GM19397 (cell line): ENCODE measurements around the gene GINS1.

Source experiments
- ATAC-seq: cut with Tn5 transposase; IDR thresholded peaks from one replicate; pipeline ENCODE4 v1.9.1; 2021; ENCODE audit warnings: mild to moderate bottlenecking, moderate library complexity; ENCODE audit not compliant: unreplicated experiment

GINS1 gene

DNA sequence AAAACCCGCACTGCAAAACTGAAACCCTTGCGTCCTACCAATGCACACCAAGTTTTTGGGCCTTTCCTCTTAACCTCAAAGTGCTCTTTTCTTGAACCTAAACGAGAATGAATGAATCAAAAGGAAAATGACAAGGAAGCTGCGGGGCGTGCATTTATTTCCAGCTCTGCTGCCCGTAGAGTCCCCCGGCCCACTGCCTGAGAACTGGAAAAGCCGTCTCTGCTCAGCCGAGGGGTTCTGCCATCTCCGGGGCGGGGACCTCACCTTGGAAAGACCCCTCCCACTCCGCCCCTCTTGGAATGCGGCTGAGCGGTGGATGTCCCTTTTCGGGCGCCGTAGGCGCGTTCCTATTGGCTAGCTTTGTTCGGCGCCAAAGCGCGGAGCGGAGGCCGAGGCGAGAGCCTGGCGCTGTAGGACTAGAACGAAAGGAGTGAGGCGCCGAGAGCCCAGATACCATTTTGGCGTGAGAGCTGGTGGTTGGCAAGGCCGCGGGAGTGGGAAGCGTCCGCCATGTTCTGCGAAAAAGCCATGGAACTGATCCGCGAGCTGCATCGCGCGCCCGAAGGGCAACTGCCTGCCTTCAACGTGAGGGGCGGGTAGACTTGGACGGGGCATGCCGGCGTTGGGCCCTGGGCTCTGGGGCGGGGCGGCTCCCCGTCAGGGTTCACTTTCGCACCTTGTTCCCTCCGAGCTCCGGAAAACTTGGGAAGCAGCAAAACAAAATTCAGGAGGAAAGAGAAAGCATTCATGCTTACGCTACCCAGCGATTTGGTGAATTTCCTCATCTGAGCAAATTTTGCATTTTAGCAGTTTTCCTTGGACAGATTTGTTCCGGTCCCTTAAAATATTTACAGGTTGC, at the start of gene GINS1:
Gene GINS1, plus strand, starts transcription at position 363 of the 859 bp plus-strand sequence. Its CDS starts 148 bp downstream, at position 511.
- ATAC-seq, result peak; percentile 86

- ATAC-seq, result no peak
Observed at GRCh38 chr20:25360631-25361286, 46.7 kb upstream of the GINS1 start.

DNA sequence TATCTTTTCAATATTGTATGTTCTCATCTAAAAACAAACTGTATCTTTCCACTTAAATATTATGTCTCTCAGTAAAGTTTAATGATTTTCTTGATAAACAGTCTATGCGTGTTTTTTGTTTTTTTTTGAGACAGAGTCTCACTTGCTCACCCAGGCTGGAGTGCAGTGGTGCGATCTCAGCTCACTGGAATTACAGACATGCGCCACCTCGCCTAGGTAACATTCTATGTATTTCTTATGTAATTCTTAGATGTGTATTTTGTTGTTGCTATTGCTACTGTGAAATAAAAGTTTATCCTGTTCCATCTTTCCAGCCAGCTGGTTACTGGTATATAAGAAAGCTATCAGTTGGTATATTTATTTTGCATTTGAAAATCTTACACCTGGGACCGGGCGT, 46.2 kb upstream of the GINS1 start:
- no peak for ATAC-seq

DNA sequence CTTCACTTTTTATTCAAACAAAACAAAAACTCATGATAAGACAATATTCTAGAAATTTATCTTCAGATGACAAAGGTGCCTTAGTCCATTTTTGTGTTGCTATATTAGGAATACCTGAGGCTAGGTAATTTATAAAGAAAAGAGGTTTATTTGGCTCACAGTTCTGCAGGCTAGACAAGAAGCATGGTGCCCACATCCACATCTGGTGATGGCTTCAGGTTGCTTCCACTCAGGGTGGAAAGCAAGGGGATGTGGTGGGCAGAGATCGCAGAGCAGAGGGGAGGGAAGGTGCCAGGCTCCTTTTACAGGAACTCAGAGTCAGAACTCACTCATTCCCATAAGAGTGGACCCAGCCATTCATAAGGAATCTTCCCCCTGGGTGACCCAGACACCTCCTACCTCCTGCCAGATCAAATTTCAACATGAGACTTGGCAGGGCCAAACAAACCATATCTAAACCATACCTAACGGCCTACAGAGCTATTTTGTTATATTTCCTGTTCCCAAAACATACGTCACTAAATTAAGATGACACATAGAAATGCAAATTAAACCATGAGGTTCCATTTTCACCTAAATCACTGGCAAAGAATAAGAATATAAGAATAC, 43.2 kb upstream of the GINS1 start:
- no peak for ATAC-seq

GRCh38 chr20:25364879-25365699, 42.4 kb upstream of the GINS1 start:
- ATAC-seq, result no peak

DNA sequence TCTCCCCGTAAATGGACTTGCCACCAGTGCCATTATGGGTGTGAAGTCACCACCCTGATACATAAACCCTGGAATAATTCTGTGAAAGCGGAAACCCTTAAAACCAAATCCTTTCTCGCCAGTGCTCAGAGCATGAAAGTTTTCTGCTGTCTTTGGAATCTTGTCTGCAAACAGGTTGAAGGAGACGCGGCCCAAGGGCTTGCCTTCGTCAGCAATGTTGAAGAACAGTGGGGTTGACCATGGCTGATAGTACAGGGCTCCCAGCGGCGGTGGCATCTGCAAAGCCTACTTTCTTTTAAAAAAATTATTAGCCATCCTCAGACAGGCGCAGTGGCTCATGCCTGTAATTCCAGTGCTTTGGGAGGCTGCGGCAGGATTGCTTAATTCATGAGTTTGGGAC, 38.9 kb upstream of the GINS1 start:
- ATAC-seq, result no peak

DNA sequence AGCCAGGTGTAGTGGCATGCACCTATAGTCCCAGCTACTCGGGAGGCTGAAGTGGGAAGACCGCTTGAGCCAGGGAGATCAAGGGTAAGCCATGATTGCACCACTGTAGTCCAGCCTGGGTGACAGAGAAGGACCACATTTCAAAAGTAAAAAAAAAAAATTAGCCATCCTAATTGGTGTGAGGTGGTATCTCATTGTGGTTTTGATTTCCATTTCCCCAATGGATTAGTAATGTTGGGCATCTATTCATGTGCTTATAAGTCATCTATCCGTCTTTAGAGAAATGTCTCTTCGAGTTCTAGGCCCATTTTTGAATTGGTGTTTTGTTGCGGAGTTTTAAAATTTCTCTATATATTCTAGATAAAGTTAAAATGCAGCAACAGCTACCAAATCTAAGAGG, 38.5 kb upstream of the GINS1 start:
- no peak for ATAC-seq

- ATAC-seq, result no peak
Observed at GRCh38 chr20:25369529-25369928, 37.9 kb upstream of the GINS1 start.

GRCh38 chr20:25369971-25370370, 37.5 kb upstream of the GINS1 start:
- no peak for ATAC-seq

DNA sequence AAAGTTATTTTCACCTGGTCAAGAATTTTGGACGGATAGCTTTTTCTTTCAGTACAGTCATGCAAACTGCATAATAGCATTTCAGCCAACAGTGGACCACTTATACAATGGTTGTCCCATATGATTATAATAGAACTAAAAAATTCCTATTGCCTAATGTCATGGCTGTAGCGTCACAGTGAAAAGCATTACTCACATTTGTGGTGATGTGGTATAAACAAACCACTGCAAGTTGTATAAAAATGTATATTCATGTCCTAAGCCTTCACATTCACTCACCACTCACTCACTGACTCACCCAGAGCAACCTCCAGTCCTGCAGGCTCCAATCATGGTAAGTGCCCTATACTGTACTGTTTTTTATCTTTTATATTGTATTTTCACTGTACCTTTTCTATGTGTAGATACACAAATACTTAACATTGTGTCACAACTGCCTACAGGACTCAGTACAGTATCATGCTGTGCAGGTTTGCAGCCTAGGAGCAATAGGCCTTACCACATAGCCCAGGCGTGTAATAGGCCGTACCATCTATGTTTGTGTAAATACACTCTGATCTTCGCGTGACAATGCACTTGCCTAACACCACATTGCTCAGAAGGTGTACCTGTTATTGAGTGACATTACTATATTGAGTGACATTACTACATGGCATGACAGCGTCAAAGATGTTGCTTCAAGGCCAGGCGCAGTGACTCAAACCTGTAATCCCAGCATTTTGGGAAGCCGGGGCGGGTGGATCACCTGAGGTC, 34.7 kb upstream of the GINS1 start:
- ATAC-seq, result no peak

DNA sequence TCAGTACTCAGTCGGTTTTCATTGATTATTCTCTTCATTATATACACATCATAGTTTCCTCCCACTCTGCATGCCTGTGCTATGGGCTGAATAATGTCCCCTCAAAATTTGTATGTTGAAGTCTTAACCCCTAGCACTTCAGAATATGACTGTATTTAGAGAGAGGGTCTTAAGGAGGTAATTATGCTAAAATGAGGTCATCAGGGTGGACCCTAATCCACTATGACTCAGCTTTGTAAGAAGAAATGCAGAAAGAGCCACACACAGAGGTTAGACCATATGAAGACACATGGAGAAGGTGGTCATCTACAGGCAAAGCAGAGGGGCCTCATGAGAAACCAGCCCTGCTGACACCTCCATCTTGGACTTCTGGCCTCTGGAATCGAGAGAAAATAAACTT, 32.6 kb upstream of the GINS1 start:
- ATAC-seq, result no peak

GRCh38 chr20:25376236-25376635, 31.2 kb upstream of the GINS1 start:
- no peak for ATAC-seq

- ATAC-seq, result no peak
Observed at GRCh38 chr20:25376886-25377285, 30.6 kb upstream of the GINS1 start.

DNA sequence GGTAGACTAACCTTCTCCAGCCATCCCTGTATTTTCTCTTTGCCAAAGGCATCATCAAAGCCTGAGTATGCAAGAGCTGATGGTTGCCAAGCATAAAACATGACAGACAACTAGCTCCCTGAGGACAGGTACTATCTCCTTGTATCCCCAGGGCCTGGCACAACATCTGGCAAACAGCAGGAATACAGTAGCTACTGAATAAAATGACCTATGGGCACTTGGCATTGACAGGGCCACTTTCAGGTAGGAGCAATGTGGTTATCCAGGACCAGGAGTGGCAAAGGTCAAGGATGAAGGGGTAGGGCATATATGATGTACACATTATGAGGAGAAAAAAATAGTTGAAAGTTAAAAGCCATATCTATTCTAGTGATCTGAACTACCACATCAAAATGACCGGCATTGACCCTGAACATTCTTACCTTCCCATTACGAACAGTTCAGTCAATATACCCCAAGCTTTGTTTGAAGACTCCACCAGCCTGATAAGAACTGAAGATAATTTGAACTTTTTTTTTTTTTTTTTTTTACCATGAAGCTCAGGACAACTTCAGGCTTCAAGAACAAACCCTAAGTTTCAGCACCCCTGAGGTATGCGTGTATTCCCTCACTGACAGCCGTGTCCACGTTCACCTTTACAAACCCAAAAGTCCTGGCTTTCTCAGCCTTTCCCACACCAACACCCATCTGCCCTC, 29.1 kb upstream of the GINS1 start:
- ATAC-seq, result no peak

DNA sequence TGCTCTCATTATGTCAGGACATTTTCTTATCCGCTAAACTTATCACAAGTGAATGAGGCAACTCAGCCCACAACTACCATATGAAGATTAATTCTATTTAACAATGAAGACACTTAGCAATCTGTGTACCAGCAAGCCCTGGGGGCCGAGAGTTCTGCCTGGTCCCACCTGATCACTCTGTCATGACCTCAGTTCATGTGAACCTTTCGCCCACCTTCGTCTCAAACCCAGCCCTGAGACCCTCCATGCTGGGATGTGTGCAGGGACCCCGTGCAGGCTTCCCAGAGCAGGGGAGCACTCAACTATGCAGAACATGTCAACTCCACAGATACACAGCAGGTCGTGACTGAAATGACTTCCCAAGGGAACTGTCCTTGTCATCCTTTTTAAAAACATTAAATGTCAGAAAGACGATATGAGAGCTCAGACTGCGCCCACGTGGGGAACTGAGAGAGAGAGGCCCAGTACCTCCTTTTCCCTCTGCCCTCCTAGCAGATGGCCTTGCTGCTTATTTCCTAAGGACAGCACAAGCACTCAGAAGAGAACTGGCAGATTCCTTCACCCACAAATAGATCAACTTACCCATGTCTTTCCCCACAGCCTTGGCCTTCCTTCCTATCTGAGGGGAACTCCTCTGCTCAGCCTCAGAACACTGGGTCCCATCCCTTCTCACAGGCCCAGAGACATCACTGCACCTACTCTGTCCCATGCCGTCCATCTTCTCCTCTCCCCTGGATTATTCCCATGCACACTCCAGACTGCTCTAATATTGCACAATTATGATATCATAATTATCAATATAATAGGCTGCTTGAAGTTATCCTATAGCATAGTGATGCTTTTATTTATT, 28.4 kb upstream of the GINS1 start:
- no peak for ATAC-seq

- no peak for ATAC-seq
Observed at GRCh38 chr20:25380945-25381614, 26.4 kb upstream of the GINS1 start.

GRCh38 chr20:25382704-25383370, 24.6 kb upstream of the GINS1 start:
- ATAC-seq, result no peak

DNA sequence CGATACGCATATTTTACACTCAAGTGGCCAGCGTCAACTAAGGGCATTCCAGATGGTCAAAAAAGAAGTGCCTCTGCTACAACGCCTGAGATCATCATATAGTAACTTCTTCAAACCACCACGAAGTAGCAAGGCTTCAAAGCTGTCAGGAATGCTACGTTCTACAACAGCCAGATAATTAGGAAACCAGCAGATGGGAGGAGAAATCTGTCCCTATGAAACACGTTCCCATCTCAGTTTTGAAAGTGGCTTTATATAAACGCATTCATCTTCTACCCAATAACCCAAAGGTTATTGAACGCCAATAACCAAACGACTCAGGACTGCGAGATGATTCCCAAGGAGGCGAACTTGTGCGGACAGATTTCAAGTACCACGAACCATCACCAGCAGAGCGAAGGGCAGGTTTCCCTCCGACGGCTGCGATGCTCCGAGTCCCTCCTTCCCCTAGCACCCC, 18.0 kb upstream of the GINS1 start:
- no peak for ATAC-seq
